Adrenal gland (tissue), 5 donors: ENCODE results near the gene ZNF211.

Source experiments
- POLR2A ChIP-seq, 2 donors: fragments of 450-650 bp; IDR thresholded peaks; one replicate each; pipeline ENCODE4 v1.6.1; 2017; ENCODE audit warnings: antibody characterized with exemption in 2 of 2, mild to moderate bottlenecking in 2 of 2, moderate library complexity in 1 of 2
- TF ChIP-seq, protein P1 (sequence below), 6 experiments: fragments of 450-650 bp in 4 of 6; fragments of 200-600 bp in 2 of 6; sonication (generic) in 1 of 6; IDR thresholded peaks; 1 replicate in 5 of 6; 2 replicates in 1 of 6; pipeline versions ENCODE4 v1.5.1 to v1.8.0; 2016 to 2021; ENCODE audit warnings: antibody characterized with exemption in 6 of 6, mild to moderate bottlenecking in 2 of 6, moderate library complexity in 1 of 6
- donor health status: DM: no; HTN: no; CAD: no.

GRCh38 chr19:57599377-57599760, 33.6 kb upstream of the ZNF211 start:
- TF ChIP-seq, protein P1, sequence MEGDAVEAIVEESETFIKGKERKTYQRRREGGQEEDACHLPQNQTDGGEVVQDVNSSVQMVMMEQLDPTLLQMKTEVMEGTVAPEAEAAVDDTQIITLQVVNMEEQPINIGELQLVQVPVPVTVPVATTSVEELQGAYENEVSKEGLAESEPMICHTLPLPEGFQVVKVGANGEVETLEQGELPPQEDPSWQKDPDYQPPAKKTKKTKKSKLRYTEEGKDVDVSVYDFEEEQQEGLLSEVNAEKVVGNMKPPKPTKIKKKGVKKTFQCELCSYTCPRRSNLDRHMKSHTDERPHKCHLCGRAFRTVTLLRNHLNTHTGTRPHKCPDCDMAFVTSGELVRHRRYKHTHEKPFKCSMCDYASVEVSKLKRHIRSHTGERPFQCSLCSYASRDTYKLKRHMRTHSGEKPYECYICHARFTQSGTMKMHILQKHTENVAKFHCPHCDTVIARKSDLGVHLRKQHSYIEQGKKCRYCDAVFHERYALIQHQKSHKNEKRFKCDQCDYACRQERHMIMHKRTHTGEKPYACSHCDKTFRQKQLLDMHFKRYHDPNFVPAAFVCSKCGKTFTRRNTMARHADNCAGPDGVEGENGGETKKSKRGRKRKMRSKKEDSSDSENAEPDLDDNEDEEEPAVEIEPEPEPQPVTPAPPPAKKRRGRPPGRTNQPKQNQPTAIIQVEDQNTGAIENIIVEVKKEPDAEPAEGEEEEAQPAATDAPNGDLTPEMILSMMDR (IDR thresholded peaks at IDR 0.05) = no peak
- no peak for TF ChIP-seq POLR2A (IDR thresholded peaks at IDR 0.05)
